ENCODE results near the gene AGT. TPM values are rescaled to one million over a fixed set of nuclear protein-coding genes. Genes with fewer than 3 reads are reported as not detected.

The AGT gene
- polyA plus RNA-seq, 1 donor: 42.2 TPM

Other genes with a start within 250 kb of the AGT start
- 47.3 TPM for gene COG2, start 71.6 kb downstream of the AGT start, polyA plus RNA-seq (ENCODE audit: insufficient read length)
- 1.4 TPM for gene CAPN9, start 33.3 kb upstream of the AGT start, polyA plus RNA-seq (ENCODE audit: insufficient read length)
- 81.3 TPM for gene C1orf198, start 154.4 kb upstream of the AGT start, polyA plus RNA-seq (ENCODE audit: insufficient read length)